HG03280 (cell line): Measurements from ENCODE around the gene COG6.

Experiments
- ATAC-seq: cut with Tn5 transposase; IDR thresholded peaks from one replicate; pipeline ENCODE4 v1.9.1; 2021; ENCODE audit warnings: mild to moderate bottlenecking, moderate library complexity; ENCODE audit not compliant: unreplicated experiment

COG6 gene

GRCh38 chr13:39655569-39656324, at the start of gene COG6:
Gene COG6 (plus strand): TSS chr13:39655662. CDS start chr13:39655727, 65 bp downstream.
- peak; percentile 94 for ATAC-seq

DNA sequence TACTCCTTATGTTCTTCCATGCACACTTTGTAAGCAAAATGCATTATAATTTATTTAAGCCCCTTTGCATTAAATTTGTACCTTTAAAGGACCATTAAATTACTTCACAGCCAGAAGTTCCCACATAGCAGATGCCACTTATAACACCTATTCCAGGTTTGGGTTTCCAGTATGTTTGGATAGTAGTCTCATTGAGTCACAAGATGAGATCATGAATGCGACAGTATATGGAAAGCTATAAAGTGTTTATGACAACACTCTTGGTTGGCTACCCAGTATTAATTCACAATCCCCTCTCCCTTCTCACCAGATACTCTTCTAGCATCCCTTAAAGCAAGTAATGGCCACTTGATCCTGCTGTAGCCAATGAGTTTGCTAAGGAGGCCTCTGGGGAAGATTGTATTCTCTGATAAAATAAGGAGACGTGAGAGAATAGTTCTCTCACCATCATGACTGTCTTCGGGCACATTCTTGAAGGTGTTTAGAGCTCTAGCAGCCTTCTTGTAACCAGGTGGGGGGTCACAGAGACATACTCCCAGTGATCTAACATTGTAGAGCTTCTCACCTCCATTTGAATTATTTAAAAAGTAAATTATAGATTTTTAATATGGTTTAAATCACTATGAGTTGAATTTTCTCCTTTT, 49.7 kb upstream of the COG6 start:
- ATAC-seq, result no peak

- no peak for ATAC-seq
Measured at GRCh38 chr13:39607876-39608275, 47.6 kb upstream of the COG6 start.

DNA sequence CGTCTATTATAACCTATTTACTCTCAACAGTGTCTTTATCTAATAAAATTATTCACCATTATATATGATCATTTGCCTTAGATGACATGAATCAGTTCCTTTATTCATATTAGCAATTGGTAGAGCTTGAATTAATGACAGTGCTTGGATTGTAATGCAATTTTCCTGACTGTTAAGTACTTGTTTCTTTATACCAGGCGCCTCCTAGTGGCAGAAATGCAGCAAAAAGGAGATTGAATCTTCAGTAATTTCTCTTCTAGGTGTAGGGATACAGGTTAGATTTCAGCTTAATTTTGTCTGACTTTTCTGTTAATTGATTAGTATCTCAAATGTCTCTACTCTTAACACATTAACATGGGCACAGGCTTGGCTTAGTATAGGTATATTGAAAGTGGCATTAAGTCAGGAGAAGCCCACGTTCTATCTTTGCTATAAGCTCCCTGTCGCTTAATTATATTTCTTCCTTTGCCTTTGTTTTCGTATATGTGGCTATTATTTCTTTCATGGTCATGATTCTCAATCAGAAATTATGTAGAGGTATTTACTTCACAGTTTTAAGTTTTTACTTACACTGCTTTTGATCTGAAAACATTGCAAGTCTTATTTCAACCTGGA, 43.3 kb upstream of the COG6 start:
- ATAC-seq, result no peak

DNA sequence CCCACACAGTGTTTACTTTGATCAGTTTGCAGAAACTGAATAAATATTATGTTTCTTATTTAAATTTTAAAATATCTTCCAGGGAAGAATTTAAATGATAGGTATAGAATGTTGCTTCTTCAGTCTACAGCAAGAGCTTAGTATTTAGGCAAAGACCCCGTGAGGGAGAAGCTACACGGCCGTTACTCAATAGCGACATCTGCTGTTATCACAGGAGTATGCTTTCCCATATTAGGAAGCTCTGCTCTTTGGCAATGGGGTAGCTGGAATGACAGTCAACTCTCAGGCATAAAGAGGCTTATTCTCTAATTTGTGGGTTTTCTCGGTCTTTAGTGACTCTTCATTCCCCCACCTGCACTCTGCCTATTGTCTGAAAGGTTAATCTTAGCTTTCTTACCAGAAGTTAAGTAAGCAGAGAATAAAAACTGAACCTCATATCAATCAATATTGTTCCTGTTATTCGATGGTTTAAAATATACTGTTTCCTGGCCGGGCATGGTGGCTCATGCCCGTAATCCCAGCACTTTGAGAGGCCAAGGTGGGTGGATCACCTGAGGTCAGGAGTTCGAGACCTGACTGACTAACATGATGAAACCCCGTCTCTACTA, 39.3 kb upstream of the COG6 start:
- peak; percentile 71 for ATAC-seq

DNA sequence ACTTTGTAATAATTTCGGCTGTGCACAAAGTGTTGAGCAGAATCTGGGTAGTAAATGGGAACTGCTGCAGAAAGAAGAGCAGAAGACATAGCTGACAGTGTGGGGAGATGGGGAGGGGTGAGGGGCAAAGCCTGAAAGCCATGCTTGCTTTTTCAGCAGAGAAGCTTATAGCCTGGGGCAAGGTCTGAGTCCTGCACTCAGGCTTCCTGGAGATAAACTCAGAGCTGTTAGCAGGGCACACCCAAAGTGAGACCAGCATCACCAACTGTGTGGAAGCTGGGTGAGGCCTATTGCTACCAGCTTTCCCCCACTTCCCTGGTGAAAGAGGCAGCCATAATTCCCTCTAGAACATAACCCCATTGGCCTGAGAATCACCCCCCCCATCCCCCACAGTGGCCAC, 36.9 kb upstream of the COG6 start:
- ATAC-seq, result no peak

DNA sequence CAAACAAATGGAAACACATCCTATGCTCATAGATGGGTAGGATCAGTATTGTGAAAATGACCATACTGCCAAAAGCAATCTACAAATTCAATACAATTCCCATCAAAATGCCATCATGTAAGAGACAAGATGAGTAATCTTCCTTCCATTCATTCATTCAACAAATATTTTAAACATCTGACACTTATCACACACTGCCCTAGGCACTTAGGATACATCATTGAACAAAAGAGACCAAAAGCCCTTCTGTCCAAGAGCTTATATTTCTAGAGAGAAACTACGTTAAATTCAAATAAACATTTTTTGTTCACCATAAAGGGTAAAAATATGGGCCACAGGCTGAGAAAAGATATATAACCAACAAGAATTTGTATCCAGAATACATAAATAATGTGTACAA, 32.0 kb upstream of the COG6 start:
- ATAC-seq, result no peak

DNA sequence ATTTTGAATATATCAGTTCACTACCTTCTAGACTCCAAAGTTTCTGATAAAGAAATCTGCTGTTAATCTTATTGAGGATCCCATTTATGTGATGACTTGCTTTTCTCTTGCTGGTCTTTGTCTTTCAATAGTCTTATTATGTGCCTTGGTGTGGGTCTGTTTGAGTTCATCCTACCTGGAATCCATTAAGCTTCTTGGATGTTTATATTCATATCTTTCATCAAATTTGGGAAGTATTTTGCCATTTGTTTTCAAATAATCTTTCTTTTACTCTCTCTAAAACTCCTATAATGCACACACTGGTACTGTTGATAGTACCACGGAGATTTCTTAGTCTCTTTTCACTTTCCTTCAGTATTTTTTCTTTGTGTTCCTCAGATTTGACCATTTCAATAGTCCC, 24.2 kb upstream of the COG6 start:
- ATAC-seq, result no peak

- ATAC-seq, result no peak
Measured at GRCh38 chr13:39632994-39633393, 22.5 kb upstream of the COG6 start.

DNA sequence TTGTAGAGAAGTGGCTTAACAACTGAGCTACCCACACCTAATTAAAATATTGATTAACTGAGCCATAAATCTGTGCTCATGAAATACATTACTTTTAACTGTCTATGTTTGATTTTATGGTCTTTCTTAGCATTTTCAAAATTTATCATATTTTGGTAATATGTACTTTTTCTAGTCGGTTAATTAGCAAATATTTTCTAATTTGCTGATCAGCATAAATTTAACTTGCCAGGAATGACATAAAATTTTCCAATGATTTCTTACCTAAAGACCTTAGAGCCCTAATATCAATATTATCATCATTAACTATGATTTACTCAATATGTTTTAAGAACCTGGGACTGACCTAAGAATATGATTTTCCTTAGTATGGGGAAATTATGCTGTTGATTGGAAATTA, 19.9 kb upstream of the COG6 start:
- ATAC-seq, result no peak

DNA sequence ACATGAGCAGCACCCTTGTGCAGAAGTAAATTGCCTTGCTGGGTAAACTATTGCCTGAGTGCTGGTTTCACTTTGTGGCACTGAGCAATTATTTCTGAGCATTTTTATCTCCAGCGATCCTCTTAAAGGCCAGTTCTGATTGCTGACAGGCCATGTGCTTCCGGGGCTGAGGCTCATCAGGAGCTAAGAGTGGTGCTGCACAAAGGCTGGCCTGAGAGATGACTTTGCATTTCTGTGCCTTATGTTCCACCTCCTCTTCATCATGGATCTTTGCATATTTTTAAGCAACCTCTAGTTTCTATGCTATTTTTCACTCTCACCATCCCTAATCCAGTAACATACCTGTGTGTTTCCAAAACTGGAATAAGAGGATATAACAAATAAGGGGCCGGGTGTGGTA, 17.6 kb upstream of the COG6 start:
- ATAC-seq, result no peak

DNA sequence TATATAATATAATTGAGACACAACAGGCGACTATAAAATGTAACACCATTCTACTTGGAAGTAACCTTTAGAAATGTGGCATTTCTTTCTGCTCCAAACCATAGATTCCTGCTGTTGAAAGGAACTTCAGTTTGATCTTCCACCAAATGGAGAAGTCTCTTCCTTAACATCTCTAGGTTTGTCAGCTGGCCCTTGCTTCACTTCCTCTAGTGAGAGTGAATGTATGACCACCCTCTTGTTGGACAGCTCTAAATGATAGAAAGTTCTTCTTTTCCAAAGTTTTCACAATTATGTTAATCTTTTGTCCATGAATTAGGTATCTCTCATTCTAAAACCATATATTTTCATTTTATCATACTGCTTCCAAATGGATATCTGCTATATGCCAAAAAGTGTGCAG, 13.8 kb upstream of the COG6 start:
- ATAC-seq, result no peak

- ATAC-seq, result no peak
Measured at GRCh38 chr13:39646122-39646521, 9.3 kb upstream of the COG6 start.

DNA sequence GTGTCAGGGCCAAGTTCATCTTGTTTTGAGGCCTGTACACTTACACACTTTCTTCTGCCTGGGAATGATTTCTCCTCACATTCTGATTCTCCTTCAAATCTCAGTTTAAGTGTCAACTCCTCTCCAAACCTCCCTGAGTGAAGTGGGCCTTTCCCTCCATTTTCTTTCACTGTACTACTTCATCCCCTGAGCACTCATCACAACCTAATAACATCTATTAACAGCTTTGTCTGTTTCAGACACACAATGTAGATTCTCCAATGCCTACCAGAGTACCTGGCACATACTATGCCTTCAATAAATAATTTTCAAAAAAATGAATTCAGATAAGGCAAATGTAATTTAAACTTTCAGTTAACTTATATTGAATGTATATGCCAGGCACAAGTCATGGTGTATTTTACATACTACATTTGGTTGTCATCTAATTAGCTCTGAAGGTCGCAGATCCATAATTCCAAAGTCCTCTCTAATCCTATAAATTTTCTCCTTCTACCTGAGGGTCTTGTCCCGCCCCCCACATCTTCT, 357 bp upstream of the COG6 start:
- peak; percentile 6 for ATAC-seq

DNA sequence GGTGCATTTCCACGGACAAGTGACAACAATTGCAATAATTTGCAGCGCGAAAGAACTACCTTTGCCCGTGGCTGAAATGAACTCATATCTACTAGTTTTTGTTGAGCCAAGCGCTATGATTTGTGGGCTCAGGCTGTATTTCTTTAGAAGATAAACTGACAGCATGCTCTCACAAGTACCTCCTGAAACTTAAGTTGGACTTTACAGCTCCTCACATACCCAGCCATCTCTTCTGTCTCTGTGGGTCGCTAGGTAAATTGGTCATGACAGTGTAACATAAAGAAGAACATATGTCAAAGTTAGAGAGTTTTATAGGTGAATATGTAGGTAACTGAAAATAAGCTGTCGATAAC, 839 bp downstream of the COG6 start:
- no peak for ATAC-seq

DNA sequence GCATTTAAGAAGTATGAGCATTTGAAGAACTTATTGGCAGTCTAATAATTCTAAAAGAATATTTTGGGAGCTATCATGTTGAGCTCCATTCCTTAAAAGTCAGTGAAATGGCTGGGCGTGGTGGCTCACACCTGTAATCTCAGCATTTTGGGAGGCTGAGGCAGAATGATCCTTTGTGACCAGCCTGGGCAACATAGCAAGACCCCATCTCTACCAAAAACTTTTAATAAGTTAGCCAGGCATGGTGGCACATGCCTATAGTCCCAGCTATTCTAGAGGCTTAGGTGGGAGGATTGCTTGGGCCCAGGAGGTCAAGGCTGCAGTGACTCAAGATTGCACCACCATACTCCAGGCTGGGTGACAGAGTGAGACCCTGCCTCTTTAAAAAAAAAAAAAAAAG, 8.0 kb downstream of the COG6 start:
- ATAC-seq, result no peak

- no peak for ATAC-seq
Measured at GRCh38 chr13:39663958-39664357, 8.5 kb downstream of the COG6 start.

- no peak for ATAC-seq
Measured at GRCh38 chr13:39665763-39666162, 10.3 kb downstream of the COG6 start.

DNA sequence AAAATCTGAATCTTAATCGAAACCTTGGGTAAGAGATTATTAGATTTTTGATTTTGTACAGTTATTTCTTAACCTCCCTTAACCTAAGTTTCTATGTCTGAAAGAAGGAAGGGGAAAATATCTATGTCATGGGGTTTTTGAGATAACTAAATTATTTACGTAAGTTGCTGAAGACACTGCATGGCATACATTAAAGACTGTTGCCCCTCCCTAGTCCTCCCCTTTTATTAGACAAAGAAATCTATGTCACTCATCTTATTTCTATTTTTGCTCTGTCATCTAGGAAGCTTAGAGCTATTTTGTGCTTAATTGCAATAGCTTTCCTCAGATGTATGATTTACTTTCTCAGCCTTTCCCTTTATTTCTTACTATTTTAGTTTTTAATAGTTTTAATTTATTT, 15.0 kb downstream of the COG6 start:
- ATAC-seq, result no peak

DNA sequence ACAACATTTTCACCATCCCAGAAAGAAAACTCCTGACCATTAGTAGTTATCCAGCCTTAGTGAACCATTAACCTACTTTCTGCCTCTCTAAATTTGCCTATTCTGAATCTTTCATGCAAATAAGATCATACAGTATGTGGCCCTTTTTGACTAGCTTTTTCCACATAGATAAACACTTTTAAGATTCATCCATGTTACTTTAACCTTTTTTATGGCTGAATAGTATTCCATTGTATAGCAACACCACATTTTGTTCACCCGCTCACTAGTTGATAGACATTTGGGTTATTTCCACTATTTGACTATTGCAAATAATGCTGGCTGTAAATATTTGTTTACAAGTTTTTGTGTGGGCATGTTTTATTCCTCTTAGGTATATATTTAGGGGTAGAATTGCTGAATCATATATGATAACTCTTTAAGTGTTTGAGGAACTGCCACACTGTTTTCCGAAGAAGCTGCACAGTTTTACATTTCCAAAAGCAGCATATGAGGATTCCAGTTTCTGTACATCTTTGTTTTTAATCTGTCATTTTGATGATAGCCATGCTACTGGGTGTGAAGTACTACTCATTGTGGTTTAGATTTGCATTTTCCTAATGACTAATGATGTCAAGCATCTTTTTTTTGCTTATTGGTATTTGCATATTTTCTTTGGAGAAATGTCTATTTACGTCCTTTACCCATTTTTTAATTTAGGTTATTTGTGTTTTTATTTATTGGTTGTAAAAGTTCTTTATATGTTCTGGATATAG, 17.1 kb downstream of the COG6 start:
- no peak for ATAC-seq

- ATAC-seq, result no peak
Measured at GRCh38 chr13:39675904-39676303, 20.4 kb downstream of the COG6 start.
